GOT3 (cell line): Measurements from ENCODE around the gene TPRG1L.

Source experiments
- DNase-seq: peaks from one replicate; lab custom pipeline; 2025; ENCODE audit warnings: mixed read lengths; lab: John Stamatoyannopoulos, UW

Gene TPRG1L

GRCh38 chr1:3593745-3594144, 31.1 kb upstream of the TPRG1L start:
- no peak for DNase-seq

- DNase-seq: no peak
These were observed 30.0 kb upstream of the TPRG1L start for GRCh38 chr1:3594706-3595377.

GRCh38 chr1:3595949-3596348, 28.9 kb upstream of the TPRG1L start:
- no peak for DNase-seq

GRCh38 chr1:3596663-3597598, 27.9 kb upstream of the TPRG1L start:
- no peak for DNase-seq

- no peak for DNase-seq
These were observed 27.2 kb upstream of the TPRG1L start for GRCh38 chr1:3597599-3597964.

- no peak for DNase-seq
These were observed 26.7 kb upstream of the TPRG1L start for GRCh38 chr1:3598051-3598491.

- DNase-seq: no peak
These were observed 26.1 kb upstream of the TPRG1L start for GRCh38 chr1:3598522-3599285.

- DNase-seq: no peak
These were observed 25.5 kb upstream of the TPRG1L start for GRCh38 chr1:3599286-3599811.

GRCh38 chr1:3599816-3600215, 25.0 kb upstream of the TPRG1L start:
- DNase-seq: no peak

GRCh38 chr1:3600354-3600753, 24.5 kb upstream of the TPRG1L start:
- DNase-seq: no peak

GRCh38 chr1:3601743-3602142, 23.1 kb upstream of the TPRG1L start:
- DNase-seq: no peak

- DNase-seq: no peak
These were observed 22.4 kb upstream of the TPRG1L start for GRCh38 chr1:3602375-3602774.

GRCh38 chr1:3603156-3603555, 21.7 kb upstream of the TPRG1L start:
- no peak for DNase-seq

- DNase-seq: no peak
These were observed 21.0 kb upstream of the TPRG1L start for GRCh38 chr1:3603571-3604467.

- DNase-seq: no peak
These were observed 20.3 kb upstream of the TPRG1L start for GRCh38 chr1:3604468-3604974.

GRCh38 chr1:3604997-3605823, 19.6 kb upstream of the TPRG1L start:
- no peak for DNase-seq

GRCh38 chr1:3606779-3607702, 17.8 kb upstream of the TPRG1L start:
- DNase-seq: no peak

GRCh38 chr1:3607703-3608065, 17.1 kb upstream of the TPRG1L start:
- DNase-seq: no peak

GRCh38 chr1:3608154-3608553, 16.7 kb upstream of the TPRG1L start:
- DNase-seq: no peak
